Karpas-422 (cell line): ENCODE results near the gene PRSS21. TPM values are rescaled to one million over a fixed set of nuclear protein-coding genes. Genes with fewer than 3 reads are reported as not detected.
A peak's percentile ranks its signal among the peaks of the same experiment; 100 is the strongest.

Experiments
- DNase-seq: peaks from one replicate; pipeline ENCODE4 v3.0.0-alpha.2; 2015
- H2AFZ ChIP-seq: fragments of 200-600 bp; sonication (generic); 2 replicates; pipeline ENCODE4 v1.6.1; 2014; ENCODE audit warnings: antibody characterized with exemption, low read length, mixed read lengths
- H3K27ac ChIP-seq: fragments of 200-600 bp; sonication (generic); 2 replicates; pipeline ENCODE4 v1.5.1; 2014; ENCODE audit warnings: mild to moderate bottlenecking, low read length, moderate library complexity
- H3K27me3 ChIP-seq: fragments of 200-600 bp; sonication (generic); 2 replicates; pipeline ENCODE4 v1.6.1; 2014; ENCODE audit warnings: low read length, mixed read lengths
- H3K36me3 ChIP-seq: fragments of 200-600 bp; sonication (generic); 2 replicates; pipeline ENCODE4 v1.6.1; 2014; ENCODE audit warnings: low read length, mixed read lengths; ENCODE audit not compliant: insufficient read depth
- H3K4me1 ChIP-seq: fragments of 200-600 bp; sonication (generic); 2 replicates; pipeline ENCODE4 v1.6.1; 2014; ENCODE audit warnings: mild to moderate bottlenecking, low read length, mixed read lengths
- H3K4me2 ChIP-seq: fragments of 200-600 bp; sonication (generic); 2 replicates; pipeline ENCODE4 v1.6.1; 2014; ENCODE audit warnings: low read length, low read depth, mild to moderate bottlenecking; ENCODE audit not compliant: poor library complexity, severe bottlenecking
- H3K4me3 ChIP-seq: fragments of 200-600 bp; sonication (generic); 2 replicates; pipeline ENCODE4 v1.5.1; 2014; ENCODE audit warnings: mild to moderate bottlenecking, antibody characterized with exemption, low read length, mixed read lengths
- H3K79me2 ChIP-seq: fragments of 200-600 bp; sonication (generic); 2 replicates; pipeline ENCODE4 v1.6.1; 2014; ENCODE audit warnings: mild to moderate bottlenecking, low read length, mixed read lengths
- H3K9ac ChIP-seq: fragments of 200-600 bp; sonication (generic); 2 replicates; pipeline ENCODE4 v1.6.0; 2014; ENCODE audit warnings: low read length
- H3K9me2 ChIP-seq: fragments of 200-600 bp; sonication (generic), shearing (Covaris generic); replicated peaks from 2 replicates; pipeline ENCODE4 v1.6.0; 2014; ENCODE audit warnings: mild to moderate bottlenecking, low read length, moderate library complexity; ENCODE audit not compliant: insufficient read depth
- H3K9me3 ChIP-seq: fragments of 300-700, 200-600 bp; sonication (generic); 2 replicates; pipeline ENCODE4 v1.6.1; 2014; ENCODE audit warnings: low read length, mixed read lengths
- H4K20me1 ChIP-seq: fragments of 200-600 bp; sonication (generic); 2 replicates; pipeline ENCODE4 v1.6.1; 2014; ENCODE audit warnings: mild to moderate bottlenecking, antibody characterized with exemption, low read length, low read depth; ENCODE audit not compliant: insufficient read depth
- total RNA-seq: library from RNA; depleted of rRNA; stranded (reverse); fragments of >200 nt; shearing (Covaris generic); gene quantifications from 2 replicates; pipeline ENCODE4 v1.2.3, GENCODE V29; 2014; ENCODE audit warnings: low replicate concordance

The PRSS21 gene
- total RNA-seq, 1 experiment from 2014 or later, result not detected

DNA sequence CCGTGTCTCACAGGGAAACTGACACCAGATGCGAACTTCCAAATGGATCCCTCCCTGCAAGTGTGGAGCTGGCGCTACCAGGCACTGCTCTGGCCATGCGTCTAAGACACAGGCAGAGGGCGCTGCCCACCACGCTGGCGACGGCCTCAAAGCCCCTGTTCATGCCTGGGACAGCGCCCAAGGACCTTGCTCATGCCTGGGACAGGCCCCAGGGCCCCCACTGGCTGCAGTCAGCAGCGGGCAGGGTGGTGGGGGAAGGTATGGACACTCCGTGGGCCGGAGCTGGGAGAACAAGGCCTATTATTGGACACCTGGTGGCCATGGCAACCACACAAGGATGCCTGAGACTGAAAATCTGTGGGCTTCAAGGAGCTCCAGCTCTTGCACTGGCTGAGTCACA, 21.9 kb downstream of the PRSS21 start:
- no peak overlapping the region for H3K4me2 ChIP-seq
- H3K9me2 ChIP-seq, result no peaks in the 10 kb centered on the region
- no peaks in the 10 kb centered on the region for H3K36me3 ChIP-seq
- H3K9me3 ChIP-seq, result no peaks in the 10 kb centered on the region
- H3K4me1 ChIP-seq, result no peaks in the 10 kb centered on the region
- no peaks in the 10 kb centered on the region for H4K20me1 ChIP-seq
- no peak overlapping the region for H2AFZ ChIP-seq
- DNase-seq, result peak; percentile 88
- no peak overlapping the region for H3K9ac ChIP-seq
- no peaks in the 10 kb centered on the region for H3K27me3 ChIP-seq
- no peak overlapping the region for H3K4me3 ChIP-seq
- H3K27ac ChIP-seq, result no peak overlapping the region
- H3K79me2 ChIP-seq, result no peaks in the 10 kb centered on the region

DNA sequence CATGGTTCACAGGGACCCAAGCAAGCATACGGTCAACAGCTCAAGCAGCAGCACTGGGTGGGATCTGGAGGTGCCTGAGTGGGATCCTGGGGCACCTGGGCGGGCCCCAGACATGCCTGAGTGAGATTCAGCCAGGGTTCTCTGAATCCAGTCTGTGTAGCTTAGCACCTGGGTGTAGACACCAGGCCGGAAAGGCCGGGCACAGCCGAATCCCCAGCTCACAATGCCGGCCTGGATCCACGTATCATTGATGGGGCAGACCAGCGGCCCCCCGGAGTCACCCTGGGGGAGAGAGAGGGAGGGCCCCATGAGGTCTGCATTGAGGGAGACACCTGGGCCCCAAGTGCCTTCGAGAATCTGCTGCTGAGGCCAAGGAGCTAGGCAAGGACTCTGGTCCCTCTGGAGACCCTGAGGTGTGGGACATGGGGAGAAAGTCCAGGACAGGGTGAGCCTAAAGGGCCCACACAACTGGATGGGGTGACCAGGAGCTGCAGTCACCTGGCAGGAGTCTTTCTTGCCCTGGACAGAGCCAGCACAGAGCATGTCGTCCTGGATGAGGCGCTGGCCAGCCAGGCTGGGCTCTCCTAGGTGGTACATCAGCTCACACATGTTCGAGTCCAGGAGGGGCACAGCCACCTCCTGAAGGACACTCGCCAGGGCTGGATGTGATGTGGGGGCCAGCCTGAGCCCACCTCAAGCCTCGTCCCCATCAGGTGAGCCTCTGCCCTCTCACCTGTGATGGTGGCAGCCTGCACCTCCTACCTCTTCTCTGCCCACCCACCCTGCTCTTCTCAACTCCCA, 22.8 kb downstream of the PRSS21 start:
- Histone ChIP-seq H3K27ac (no peak overlapping the region), H3K27me3 (no peaks in the 10 kb centered on the region), H2AFZ (no peak overlapping the region), H3K4me3 (no peak overlapping the region), H3K79me2 (no peaks in the 10 kb centered on the region), H3K36me3 (no peaks in the 10 kb centered on the region), H4K20me1 (no peaks in the 10 kb centered on the region), H3K9me2 (no peaks in the 10 kb centered on the region), H3K9ac (no peak overlapping the region), H3K9me3 (no peaks in the 10 kb centered on the region), H3K4me2 (no peak overlapping the region), H3K4me1 (peaks cover 3% of the 10 kb centered on the region)
- DNase-seq, result no peak

DNA sequence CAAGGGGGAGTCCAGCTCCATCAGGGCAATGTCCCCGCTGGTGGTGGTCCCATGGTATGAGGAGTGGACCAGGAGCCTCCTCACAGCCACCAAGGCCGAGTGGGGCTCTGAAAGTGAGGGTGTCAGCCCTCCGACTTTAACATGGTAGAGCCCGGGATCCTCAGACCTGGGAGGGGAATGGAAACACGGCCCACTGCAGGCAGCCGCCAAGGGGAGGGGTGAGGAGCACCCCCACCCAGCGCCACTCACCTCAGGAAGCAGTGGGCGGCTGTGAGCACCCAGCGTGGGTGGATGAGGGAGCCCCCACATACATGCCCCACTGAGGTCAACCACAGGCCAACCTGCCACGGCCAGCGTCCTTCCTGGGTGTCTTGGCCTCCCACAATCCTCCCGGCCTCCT, 23.9 kb downstream of the PRSS21 start:
- no peak overlapping the region for H3K4me3 ChIP-seq
- no peaks in the 10 kb centered on the region for H3K9me2 ChIP-seq
- no peaks in the 10 kb centered on the region for H3K79me2 ChIP-seq
- peaks cover 8% of the 10 kb centered on the region for H3K4me1 ChIP-seq
- no peak overlapping the region for H3K4me2 ChIP-seq
- no peaks in the 10 kb centered on the region for H3K36me3 ChIP-seq
- H4K20me1 ChIP-seq, result no peaks in the 10 kb centered on the region
- no peak for DNase-seq
- H3K27me3 ChIP-seq, result no peaks in the 10 kb centered on the region
- no peaks in the 10 kb centered on the region for H3K9me3 ChIP-seq
- no peak overlapping the region for H3K27ac ChIP-seq
- no peak overlapping the region for H3K9ac ChIP-seq
- no peak overlapping the region for H2AFZ ChIP-seq

DNA sequence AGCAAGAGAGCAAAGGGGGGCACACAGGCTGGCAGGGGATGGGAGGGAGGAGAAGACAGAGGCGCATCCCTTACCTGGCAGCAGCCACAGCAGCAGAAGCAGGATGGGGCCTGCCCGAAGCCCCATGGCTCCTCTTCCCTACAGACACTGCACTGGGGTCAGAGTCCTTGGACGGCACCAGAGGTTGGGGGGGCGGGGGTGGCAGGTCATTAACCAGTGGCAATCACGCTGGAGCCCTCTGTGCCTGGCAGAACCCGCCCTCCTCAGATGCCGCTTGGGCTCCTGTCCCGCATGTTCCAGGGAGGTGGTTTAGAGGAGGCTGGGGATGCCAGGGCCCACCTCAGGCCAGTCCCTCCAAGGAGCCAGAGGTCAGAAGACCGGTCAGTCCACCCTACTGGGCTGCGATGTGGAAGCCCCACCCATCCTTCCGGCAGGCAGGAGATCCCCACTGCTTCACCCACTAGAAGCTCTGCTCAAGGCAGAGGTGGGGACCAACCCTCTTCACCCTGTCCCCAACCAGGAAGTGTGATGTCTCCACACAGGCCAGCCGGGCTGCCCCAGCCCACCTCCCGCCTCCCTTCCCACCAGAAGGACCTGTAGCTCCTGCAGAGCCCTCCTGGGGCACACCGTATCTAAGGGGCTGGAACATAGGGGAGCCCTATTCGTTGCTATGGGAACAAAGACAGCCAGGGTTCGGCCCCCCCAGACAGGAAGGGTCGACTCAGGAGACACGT, 24.7 kb downstream of the PRSS21 start:
- no peak overlapping the region for H3K4me2 ChIP-seq
- no peak overlapping the region for H2AFZ ChIP-seq
- peaks cover 8% of the 10 kb centered on the region for H3K4me1 ChIP-seq
- H3K9me3 ChIP-seq, result no peaks in the 10 kb centered on the region
- H3K4me3 ChIP-seq, result no peak overlapping the region
- H4K20me1 ChIP-seq, result no peaks in the 10 kb centered on the region
- no peaks in the 10 kb centered on the region for H3K27me3 ChIP-seq
- no peaks in the 10 kb centered on the region for H3K9me2 ChIP-seq
- H3K9ac ChIP-seq, result no peak overlapping the region
- no peaks in the 10 kb centered on the region for H3K79me2 ChIP-seq
- H3K27ac ChIP-seq, result no peak overlapping the region
- no peaks in the 10 kb centered on the region for H3K36me3 ChIP-seq
- DNase-seq, result no peak

DNA sequence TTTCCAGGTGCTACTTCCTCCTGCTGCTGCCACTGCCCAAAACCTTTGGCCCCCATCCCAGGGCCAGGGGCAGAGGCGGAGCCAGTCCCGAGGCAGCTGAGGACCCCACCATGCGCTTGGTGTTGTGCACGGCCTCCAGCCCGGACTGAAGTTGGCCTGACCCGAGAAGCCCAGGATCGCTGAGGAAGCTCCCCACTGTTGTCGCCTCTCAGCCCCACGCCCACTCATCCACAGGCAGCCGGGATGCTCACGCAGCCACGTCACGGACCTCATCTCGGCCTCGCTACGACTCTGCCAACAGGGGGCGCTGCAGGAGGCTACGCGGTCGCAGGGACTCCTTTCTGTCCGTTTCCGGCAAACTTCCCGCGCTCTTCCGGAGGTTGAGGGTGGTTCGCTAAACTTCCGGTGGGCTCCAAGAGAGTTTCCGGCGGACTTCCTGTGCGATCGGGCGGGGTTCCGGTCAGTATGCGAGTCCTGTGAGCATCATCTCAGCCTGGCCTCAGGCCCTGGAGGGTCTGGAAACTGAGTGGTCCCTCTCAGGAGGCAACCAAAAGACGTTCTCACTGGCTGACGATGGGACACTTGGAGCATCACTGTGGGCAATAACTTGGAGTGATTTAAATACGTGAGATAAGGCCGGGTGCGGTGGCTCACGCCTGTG, 25.4 kb downstream of the PRSS21 start:
- Histone ChIP-seq H3K9me3 (no peaks in the 10 kb centered on the region), H3K4me3 (no peak overlapping the region), H3K9me2 (no peaks in the 10 kb centered on the region), H3K27ac (no peak overlapping the region), H4K20me1 (no peaks in the 10 kb centered on the region), H3K9ac (no peak overlapping the region), H3K36me3 (no peaks in the 10 kb centered on the region), H3K79me2 (no peaks in the 10 kb centered on the region), H3K4me2 (no peak overlapping the region), H3K4me1 (peaks cover 8% of the 10 kb centered on the region), H2AFZ (no peak overlapping the region), H3K27me3 (no peaks in the 10 kb centered on the region)
- peak; percentile 58 for DNase-seq

DNA sequence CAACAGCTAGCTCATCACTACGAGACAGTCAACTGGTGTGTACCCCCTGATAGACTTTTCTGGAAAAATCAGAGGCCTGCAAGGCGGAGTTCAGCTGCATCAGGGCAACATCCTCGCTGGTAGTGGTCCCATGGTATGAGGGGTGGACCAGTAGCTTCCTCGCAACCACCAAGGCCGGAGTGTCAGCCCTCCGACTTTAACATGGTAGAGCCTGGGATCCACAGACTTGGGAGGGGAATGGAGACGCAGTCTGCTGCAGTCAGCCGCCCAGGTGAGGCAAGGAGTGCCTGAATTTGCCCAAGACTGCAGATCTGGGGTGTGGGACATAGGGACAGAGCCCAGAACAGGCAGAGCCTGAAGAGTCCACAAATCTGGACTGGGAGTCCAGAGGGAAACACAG, 26.5 kb downstream of the PRSS21 start:
- H3K9me2 ChIP-seq, result no peaks in the 10 kb centered on the region
- no peak overlapping the region for H3K9ac ChIP-seq
- no peak for DNase-seq
- H3K27ac ChIP-seq, result no peak overlapping the region
- H3K4me1 ChIP-seq, result peaks cover 8% of the 10 kb centered on the region
- no peaks in the 10 kb centered on the region for H3K79me2 ChIP-seq
- no peaks in the 10 kb centered on the region for H3K27me3 ChIP-seq
- no peaks in the 10 kb centered on the region for H4K20me1 ChIP-seq
- H3K4me3 ChIP-seq, result no peak overlapping the region
- H3K4me2 ChIP-seq, result no peak overlapping the region
- no peaks in the 10 kb centered on the region for H3K9me3 ChIP-seq
- H2AFZ ChIP-seq, result no peak overlapping the region
- H3K36me3 ChIP-seq, result no peaks in the 10 kb centered on the region

DNA sequence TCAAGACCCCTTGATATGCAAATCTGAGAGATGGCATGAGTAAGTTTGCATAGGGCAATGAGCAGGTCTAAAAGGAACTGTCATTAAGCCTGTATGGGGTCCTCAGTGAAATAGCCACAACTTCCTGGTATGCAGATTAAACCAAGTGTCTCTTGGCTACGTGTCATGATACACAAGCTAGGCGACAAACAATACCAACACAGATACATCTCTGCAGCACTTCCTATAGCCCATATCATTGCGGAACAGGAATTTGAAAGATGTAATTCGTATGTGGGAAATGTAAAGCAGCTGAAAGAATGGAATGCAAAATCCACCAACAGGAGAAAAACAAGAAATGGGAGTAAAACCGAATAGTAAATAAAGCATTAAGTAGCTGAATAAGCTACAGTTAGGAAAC, 28.1 kb downstream of the PRSS21 start:
- Histone ChIP-seq H3K27ac (no peak overlapping the region), H3K9ac (no peak overlapping the region), H3K4me2 (no peak overlapping the region), H3K27me3 (no peaks in the 10 kb centered on the region), H3K79me2 (no peaks in the 10 kb centered on the region), H2AFZ (peak overlapping the region; percentile 23; the same call in 1 of the 2 replicates), H3K9me3 (no peaks in the 10 kb centered on the region), H4K20me1 (no peaks in the 10 kb centered on the region), H3K4me3 (no peak overlapping the region), H3K9me2 (no peaks in the 10 kb centered on the region), H3K4me1 (peaks cover 8% of the 10 kb centered on the region), H3K36me3 (no peaks in the 10 kb centered on the region)
- DNase-seq, result no peak
